GM19238 (cell line): ENCODE results near the gene COL9A3.

Experiments
- DNase-seq: peaks from one replicate; pipeline ENCODE4 v3.0.0; 2011; ENCODE audit warnings: low spot score; ENCODE audit not compliant: insufficient read length

COL9A3 gene

DNA sequence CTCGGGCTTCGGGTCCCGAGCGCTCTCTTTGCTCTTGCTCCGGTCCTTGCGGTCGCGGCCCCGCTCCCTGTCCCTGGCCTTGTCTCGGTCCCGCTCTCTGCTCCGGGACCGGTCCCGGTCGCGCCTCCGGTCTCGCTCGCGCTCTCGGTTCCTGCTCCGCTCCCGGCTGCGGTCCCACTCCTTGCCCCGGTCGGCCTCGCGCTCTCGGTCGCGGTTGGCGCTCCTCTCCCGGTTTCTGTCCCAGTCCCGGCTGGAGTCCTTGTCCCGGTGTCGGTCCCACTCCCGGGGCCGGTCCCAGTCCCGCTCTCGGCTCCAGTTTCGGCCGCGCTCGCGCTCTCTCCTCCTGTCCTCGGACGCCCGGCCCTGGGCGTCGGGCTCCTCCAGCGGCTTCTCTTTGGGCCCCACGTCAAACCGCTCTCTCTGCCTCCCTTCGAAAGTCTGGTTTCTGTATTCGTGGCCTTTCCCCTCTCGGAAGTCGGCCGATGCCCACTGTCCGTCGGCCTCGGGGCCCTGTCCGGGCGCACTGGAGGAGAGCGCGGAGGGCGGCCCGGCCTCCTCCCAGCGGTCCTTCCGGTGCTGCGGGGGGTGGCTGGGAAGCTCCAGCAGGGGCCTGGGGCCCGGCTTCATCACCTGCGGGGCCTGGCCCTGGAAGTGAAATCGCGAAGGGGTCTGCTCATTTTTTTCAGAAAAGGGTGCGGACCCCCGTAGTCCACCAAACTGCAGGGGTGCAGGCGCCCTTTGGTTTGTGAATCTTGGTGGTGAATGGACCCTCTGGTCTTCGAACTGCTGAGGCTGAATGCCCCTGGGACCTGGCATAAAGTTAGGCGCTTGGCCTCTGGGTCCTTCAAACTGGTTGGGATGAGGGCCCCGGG, 62.7 kb downstream of the COL9A3 start:
- no peak for DNase-seq

DNA sequence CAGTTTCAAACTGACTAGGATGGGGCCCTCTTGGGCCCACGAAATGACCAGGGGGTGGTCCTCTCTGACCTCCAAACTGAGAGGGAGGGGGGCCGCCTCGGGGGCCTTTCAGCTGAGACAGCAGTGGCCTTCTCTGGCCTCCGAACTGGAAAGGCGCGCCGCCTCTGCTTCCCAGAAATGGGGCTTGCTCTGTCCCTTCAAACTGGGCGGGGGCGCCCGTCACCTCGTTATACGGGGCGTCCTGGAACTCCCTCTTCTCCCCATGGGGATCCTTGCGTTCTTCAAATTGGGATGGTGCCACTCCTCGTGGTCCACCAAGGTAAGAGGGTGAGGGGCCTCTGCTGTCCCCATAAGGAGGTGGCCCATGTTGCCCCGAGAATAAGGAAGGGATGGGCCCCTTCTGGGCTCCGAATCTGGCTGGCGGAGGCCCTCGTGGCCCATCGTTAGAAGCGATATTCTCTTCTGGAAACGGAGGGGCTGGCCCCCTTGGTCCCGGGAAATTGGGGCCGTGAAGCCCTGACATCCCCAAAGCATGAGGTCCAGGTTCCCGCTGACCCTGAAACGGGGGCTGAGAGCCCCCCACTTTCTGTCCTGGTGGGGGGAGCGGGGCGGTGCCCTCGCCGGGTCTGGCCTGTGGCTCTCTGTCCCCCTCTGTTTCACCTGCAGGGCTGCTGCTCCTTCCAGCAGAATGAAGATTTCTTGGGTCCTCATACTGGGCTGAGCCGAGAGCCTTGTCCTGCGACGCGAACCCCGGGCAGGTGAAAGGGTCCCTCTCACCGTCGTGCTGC, 63.5 kb downstream of the COL9A3 start:
- DNase-seq, result no peak

DNA sequence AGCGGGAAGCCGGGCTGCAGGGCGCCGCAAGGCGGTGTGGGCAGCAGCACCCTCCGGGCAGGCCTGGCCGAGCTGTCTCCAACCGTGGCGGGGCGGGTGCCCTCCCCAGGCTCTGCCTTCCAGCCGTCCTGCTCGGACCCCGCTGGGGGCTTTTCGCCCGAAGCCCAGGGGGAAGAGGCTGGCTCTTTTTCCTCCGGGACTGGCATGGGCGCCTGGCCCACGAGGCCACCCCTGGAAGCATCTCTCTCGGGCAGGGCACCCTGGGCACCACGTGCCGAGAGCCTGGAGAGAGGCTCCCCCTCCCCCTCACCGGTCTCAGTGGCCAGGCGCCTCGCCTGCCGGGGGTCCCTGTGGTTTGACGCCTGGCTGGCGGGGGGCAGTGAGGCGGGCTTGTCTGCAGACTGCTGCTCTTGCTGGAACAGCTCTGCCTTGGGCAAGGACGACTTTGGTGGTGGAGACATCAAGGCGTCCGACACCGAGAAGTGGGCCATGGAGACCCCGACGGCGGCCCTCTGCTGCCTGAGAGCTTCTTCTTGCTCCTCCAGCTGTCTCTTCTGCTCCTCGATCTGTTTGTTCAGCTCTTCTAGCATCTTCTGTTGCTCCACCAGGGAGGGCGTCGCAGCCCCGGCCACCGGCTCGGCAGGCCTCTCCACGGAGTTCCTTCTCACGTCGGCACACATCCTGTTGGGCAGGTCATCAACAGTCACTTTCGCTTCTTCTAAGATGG, 64.2 kb downstream of the COL9A3 start:
- no peak for DNase-seq

DNA sequence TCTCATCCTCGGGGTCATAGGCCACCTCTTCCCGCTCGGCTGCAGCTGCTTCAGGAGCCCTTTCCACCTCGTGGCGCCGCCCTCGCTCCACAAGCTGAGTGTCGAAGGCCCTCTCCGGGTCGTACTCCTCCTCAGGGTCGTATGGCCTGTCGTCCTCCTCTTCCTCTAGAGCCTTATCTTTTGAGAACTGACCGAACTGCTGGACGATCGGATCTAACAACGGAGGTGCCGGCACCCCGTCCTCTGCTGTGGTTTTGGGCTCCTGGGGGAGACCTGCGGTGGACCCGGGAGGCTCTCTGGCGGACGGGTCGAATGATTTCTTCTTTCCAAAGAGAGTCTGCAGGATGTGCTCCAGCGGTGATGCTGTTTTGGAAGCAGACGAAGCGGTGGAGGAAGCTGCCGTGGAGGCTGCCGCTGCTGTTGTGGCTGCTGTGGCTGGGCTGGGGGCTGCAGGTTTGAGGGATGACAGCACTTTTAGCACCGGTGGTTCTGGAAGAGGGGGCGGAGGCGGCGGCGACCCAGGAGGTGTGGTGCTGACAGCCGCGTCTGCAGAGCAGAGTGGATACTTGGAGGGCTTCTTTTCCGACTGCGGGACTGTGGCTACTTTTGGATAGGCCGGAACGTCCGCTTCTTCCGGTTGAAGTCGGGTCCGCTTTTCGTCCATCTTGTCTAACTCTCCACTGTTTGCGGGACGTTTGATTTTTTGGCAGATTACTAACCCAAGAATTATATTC, 65.0 kb downstream of the COL9A3 start:
- no peak for DNase-seq

DNA sequence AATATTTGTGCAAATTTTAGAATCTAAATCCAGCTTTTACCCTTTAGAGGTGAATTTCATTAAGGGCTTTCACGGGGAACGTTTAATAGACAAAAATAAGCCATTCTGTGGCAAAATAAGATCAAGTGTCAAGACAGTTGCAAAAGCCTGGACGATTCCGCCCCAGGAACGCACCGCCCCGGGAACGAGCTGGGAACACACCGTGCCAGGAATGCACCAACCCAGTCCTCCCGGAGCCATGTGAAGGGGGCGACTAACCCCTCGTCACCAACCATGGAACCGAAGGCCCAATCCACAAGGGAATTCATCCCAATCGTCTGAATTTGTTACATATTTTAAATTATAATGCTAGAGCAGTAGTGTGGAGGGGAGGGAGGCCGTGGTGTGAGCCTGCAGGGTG, 65.6 kb downstream of the COL9A3 start:
- no peak for DNase-seq

DNA sequence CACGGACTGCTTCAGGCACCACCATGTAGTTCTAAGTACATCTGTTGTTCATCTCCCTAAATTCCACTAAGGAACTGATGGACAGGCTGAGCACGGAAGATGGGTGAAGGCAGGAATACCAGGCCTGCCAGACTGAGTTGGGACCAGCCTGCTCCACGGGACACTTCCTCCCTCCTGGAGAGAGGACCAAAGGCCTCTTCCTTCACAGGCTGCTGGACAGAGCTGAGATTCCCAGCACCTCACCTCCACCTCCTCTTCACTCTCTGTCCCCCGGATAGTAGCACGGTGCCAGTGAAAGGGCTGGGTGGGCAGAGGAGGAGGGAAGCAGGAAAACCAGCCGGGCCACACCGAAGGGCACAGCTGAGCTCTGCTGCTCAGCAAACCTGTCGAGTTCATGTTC, 67.7 kb downstream of the COL9A3 start:
- no peak for DNase-seq

DNA sequence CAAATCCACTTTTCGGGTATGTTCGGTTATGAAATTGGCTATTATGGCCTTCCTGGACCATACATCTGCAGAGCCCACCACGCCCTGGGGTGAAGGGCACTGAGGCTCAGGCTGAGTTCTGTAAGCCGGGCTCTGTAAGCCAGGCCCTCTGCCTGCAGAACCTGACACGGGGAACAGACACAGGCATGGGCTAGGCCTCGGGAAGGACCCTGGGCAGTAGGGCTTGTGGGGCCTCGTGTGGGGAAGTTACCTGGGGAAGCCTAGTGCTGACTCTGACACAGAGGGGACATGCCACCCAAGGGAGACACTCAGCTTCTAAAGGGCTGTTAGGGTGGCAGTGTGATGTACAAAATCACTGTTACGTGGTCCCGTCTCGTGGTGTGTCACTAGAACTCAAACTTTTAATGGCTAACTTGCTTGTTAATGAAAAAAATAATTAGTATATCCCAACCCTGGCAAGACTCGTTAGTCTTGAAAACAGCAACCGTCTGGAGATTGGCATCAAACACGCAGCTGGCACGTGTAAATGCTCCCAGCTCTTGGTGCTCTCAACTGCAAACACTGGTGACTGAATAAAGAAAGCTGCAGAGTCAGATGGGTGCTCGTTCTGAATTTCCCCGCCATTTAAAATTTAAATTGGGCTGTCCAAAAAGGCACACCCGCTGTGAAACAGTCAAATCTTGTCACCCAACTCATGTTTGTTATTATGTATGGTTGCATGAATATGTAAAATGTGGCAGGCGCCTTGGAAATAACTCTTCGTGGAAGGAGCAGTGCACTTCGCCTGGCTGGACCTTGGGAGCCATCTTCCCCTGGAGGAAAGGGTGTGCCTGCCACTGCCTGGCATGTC, 68.4 kb downstream of the COL9A3 start:
- DNase-seq, result no peak

DNA sequence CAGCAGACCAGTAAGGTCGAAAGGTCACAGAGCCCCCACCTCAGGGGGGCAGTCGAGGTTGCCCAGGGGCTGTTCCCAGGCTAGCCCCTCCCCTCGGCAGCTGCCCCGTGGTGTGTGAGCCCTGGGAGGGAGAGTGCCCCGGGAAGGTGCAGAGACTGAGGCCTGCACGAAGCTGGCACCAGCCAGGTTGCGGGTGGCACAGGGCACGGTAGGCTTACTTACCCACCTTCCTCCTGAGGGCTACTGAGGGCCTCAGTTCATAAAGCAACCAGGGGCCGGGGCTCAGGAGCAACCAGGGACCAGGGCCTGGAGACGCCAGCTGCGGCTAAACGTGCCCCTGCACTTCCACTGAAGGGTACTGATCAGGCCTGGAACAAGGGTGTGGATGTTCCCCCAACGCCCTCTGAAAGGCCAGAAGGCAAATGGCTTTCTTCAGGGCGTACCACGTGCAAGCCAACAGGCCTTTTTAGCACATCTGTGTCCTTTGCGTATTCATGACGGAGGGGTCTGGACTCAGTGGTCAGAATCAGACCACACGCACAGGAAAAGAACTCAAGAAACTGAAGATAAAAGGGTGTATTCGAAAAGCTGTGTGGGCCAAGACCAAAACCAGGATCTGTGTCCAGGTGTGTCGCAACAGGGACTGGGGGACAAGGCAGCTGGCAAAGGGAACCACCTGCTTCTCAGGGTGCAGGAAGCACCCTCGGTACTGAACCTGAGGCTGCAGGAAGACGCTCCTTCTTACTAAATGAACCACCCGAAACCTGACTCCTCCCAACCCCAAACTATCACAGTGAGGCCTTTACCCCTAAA, 69.3 kb downstream of the COL9A3 start:
- DNase-seq, result no peak

DNA sequence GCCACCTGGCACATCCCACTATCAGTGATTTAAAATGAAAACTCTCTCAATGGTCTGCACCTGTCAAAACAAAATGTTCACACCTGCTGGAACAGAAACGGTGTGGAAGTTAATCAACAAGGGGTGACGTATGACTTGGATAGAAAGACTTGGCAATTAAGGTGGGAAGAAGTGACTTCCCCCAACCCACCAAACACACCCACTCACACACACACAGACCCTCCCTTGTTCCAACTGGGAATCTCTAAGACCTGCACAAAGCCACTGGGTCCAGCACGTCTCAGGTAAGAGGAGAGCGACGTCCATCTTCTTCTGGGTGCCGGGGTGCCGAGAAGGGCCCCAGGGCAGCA, 69.8 kb downstream of the COL9A3 start:
- DNase-seq, result no peak

DNA sequence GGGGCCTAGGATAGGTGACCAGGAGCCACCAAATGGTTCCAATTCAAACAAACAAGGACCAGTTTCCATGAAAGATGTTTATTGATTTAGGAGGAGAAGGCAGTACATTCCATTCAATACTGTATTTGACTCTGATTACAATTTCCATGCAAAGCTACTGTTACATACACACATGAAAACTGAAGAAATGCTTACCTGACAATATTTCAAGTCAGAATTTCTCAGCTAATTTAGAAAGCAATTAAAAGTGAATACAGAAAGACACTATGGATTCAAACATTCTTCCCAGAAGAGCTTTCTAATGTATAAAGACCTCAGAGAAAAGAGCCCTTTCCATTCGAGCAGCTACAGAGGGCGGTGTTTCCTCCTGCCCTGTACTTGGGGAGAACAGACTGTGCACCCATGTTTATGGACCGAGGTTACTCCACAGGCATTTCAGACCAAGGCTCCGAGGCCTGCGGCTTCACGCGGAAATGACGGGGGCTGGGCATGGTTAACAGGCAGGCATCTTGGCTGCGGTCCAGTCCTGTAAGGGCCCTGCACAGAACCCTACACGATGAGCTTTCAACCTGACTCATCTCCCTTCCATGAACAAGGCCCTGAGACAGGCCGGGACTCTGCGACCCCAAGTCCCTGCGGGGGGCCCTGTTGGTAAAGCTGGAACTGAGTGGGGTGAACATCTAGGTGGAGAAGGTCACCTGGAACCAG, 70.5 kb downstream of the COL9A3 start:
- DNase-seq, result no peak

DNA sequence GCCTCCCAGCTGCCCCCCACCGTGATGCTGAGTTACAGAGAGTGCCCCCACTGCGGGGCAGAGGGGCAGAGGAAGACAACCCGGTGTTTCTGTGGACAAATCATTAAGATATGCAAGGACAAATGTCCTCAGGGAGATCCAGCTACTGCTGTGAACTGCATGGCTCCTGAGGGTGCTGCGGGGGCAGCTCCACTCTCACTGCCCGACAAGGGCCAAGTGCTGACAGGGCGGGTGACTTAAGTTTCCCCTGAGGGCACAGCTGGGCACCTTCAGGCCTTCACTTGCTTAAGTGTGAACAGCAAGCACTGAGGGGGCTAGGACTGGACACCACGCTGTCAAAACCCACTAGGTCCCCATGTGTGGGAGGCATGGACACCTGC, 71.0 kb downstream of the COL9A3 start:
- no peak for DNase-seq

DNA sequence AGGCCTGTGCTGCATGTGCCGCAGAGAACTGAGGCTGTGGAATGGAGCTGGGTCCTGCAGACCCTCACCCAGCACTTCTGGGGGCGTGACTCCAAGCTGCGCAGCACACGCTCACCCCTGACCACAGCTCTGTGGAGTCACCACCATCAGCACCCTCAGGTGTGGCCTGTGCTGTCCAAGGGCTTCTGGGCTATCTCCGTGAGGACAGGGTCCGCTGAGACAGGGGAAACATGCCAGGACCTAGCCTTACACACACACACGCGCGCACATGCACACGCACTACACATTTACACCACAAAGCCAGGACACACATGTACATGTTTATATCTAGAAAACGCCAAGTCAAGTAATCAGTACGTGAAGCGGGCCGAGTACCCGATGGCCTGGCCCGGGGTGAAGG, 71.6 kb downstream of the COL9A3 start:
- DNase-seq, result no peak

DNA sequence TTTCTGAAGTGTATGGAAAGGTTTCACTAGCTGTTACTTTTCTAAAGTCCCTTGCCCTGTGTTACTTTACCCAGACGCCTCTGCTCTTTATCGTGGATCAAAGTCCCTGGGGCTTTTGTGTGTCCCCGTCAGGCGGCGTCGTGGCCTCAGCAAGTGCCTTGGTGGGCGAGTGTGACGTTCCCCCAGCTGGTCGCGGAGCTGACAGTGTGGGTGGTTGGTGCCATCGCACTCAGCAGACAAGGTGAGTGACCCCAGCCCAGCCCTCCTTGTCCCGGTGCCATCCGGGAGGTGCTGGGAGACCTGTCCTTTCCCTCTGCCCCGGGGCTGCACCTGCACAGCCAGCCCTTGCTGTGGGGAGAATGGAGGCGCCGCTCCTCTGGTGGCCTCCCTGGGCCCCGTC, 72.1 kb downstream of the COL9A3 start:
- no peak for DNase-seq

DNA sequence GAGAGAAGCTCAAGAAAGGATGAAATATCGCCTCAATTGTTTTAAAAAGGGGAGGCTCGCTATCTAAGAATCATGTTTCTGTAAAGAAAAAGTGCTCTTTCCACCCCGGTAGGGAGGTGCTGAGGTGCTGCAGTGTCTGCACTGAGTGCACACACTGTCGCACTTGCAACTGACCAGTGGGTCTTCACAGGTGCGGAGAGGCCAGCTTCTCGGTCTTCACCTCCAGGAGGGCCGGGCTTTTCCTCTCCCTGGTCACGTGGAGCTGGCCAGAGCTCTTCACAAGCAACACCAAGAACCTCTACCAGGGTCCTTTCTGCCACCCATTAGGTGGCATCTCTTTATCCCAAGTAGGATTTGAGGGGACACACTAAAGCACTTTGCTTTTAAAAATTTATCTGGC, 72.6 kb downstream of the COL9A3 start:
- DNase-seq, result no peak

DNA sequence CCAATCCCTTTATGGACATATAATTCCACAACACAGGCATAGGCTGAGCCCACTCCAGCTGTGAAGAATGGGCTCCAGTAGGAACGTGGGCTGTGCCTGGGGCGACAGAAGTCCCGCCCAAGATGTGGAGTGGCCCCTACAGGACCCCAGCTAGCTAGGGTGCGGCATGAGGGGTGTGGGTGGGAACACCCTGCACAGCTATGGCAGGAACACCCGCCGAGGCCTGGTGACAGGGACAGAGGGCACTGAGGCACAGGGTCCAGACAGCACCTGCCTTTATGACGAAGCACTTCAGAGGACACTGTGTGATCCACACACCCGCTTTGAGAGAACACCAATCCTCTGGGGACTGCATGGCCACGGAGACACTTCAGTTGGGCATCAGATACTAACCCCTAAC, 73.0 kb downstream of the COL9A3 start:
- no peak for DNase-seq

DNA sequence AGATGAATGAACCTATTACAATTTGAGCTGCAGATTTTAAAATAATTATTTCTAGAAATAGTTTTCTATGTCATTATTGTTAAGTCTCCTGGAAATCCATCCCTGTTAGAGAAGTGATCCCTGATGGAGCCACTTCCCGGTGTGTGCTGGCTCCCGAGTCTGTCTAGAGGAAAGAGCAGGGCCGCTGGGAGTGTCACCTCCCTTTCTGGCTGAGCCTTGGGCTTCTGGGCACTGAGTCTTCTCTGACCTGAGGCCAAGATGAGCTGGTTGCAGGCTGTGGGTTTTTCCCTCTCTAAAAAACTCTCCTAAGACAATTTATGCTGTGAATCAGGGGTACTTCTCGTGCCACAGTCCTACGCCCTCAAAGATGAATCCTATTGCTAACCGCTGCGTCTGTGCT, 73.6 kb downstream of the COL9A3 start:
- DNase-seq, result no peak
